Lung (tissue), 12 donors: ENCODE data around the gene MCTP1. TPM values are rescaled to one million over a fixed set of nuclear protein-coding genes. Genes with fewer than 3 reads are reported as not detected.

ENCODE experiments used
- ATAC-seq: fragments of 200-7000 bp; cut with Tn5 transposase; one replicate; pipeline ENCODE4 v1.9.1; 2020; ENCODE audit warnings: moderate number of reproducible peaks; ENCODE audit not compliant: insufficient read depth, low FRiP score
- DNase-seq, 3 donors: peaks; one replicate each; pipeline ENCODE4 v3.0.0-alpha.2; 2013 to 2017
- H3K27ac ChIP-seq, 2 donors: one replicate each; pipeline ENCODE4 v1.5.1; 2013; ENCODE audit warnings: mild to moderate bottlenecking in 2 of 2, moderate library complexity in 2 of 2, control low read depth in 1 of 2, inconsistent platforms in 1 of 2, low read depth in 1 of 2, low read length in 1 of 2
- H3K27me3 ChIP-seq, 3 donors: one replicate each; pipeline ENCODE4 v1.5.1; 2013; ENCODE audit warnings: low read length in 2 of 3; ENCODE audit not compliant: control insufficient read depth in 3 of 3, insufficient read depth in 3 of 3
- H3K36me3 ChIP-seq, 4 donors: one replicate each; pipeline ENCODE4 v1.5.1; 2013; ENCODE audit warnings: low read length in 4 of 4, mild to moderate bottlenecking in 1 of 4, moderate library complexity in 1 of 4; ENCODE audit not compliant: control insufficient read depth in 4 of 4, insufficient read depth in 4 of 4
- H3K4me1 ChIP-seq, 5 donors: one replicate each; pipeline ENCODE4 v1.5.1; 2013; ENCODE audit warnings: low read length in 5 of 5, mild to moderate bottlenecking in 2 of 5, moderate library complexity in 1 of 5; ENCODE audit not compliant: control insufficient read depth in 5 of 5, insufficient read depth in 5 of 5
- H3K4me3 ChIP-seq: one replicate; pipeline ENCODE4 v1.5.1; 2013; ENCODE audit warnings: mild to moderate bottlenecking, control low read depth, moderate library complexity
- H3K9ac ChIP-seq, 2 donors: one replicate each; pipeline ENCODE4 v1.5.1; 2013; ENCODE audit warnings: low read length in 2 of 2, control low read depth in 1 of 2; ENCODE audit not compliant: insufficient read depth in 1 of 2
- H3K9me3 ChIP-seq, 4 donors: one replicate each; pipeline ENCODE4 v1.5.1; 2013; ENCODE audit warnings: low read length in 3 of 4, mild to moderate bottlenecking in 1 of 4, moderate library complexity in 1 of 4; ENCODE audit not compliant: control insufficient read depth in 4 of 4, insufficient read depth in 3 of 4
- CTCF ChIP-seq: IDR thresholded peaks from 2 replicates; pipeline ENCODE4 v1.5.1; 2012; ENCODE audit warnings: mild to moderate bottlenecking; ENCODE audit errors: control extremely low read depth, extremely low read depth
- WGBS, 2 donors: extraction: QIAGEN DNeasy Blood & Tissue Kit; methylation state at CpG; one replicate each; pipeline ENCODE4 v1.1.7; 2013; 5-methylcytosine and 5-hydroxymethylcytosine counted together
- polyA plus RNA-seq, 2 donors: library from polyadenylated mRNA; stranded (reverse); fragments of 200-250 nt; gene quantifications; one replicate each; pipeline ENCODE4 v1.2.1, GENCODE V29; 2013
- total RNA-seq, 2 donors: library from RNA; depleted of rRNA in 1 of 2; stranded (reverse); fragments of >200 nt in 1 of 2; gene quantifications; one replicate each; pipeline ENCODE4 v1.2.1, GENCODE V29; 2014 to 2021
- donor health status: control.
- donor health status: control.
- donor health status: Bipolar disorder and iron deficiency.
- donor health status: healthy.
- donor health status: DM: yes; HTN: yes; CAD: no.

The MCTP1 gene
- total and polyA plus RNA-seq, 4 donors, result 5.8 to 34.8 (median 27.4) TPM

- Histone ChIP-seq H3K4me1 (no peaks in the 10 kb centered on the region), H3K4me3 (no peak overlapping the region), H3K27ac (no peak overlapping the region), H3K27me3 (no peaks in the 10 kb centered on the region), H3K9me3 (no peaks in the 10 kb centered on the region), H3K9ac (no peak overlapping the region), H3K36me3 (no peaks in the 10 kb centered on the region)
- WGBS, 2 donors, result 62 to 68% methylated on average over 3 of the region's 3 CpGs
- ATAC-seq (no peak), DNase-seq (no peak)
- no peak for TF ChIP-seq CTCF
These were observed 21.8 kb downstream of the MCTP1 start for GRCh38 chr5:95262933-95263660.

- Histone ChIP-seq H3K4me1 (no peaks in the 10 kb centered on the region), H3K27me3 (no peaks in the 10 kb centered on the region), H3K27ac (no peak overlapping the region), H3K9me3 (no peaks in the 10 kb centered on the region), H3K9ac (no peak overlapping the region), H3K4me3 (no peak overlapping the region), H3K36me3 (no peaks in the 10 kb centered on the region)
- 60 to 68% methylated on average over 4 of the region's 4 CpGs for WGBS, 2 donors
- DNase-seq (peak in 2 of 3 donors; percentile 46 to 69), ATAC-seq (peak; percentile 61)
- TF ChIP-seq CTCF, result no peak
These were observed 23.3 kb downstream of the MCTP1 start for GRCh38 chr5:95261437-95262175.

GRCh38 chr5:95256991-95257390, 27.9 kb downstream of the MCTP1 start:
- Histone ChIP-seq H3K9ac (no peak overlapping the region), H3K27me3 (no peaks in the 10 kb centered on the region)

More at GRCh38 chr5:95256991-95257390, 27.9 kb downstream of the MCTP1 start:
- no peaks in the 10 kb centered on the region for H3K9me3 ChIP-seq
- TF ChIP-seq CTCF, result no peak
- H3K4me1 ChIP-seq, result no peaks in the 10 kb centered on the region
- no peaks in the 10 kb centered on the region for H3K36me3 ChIP-seq
- H3K27ac ChIP-seq, result no peak overlapping the region
- H3K4me3 ChIP-seq, result no peak overlapping the region
- ATAC-seq (no peak), DNase-seq (no peak)
